Astrocyte (in vitro differentiated cells and primary cell): ENCODE measurements around the gene LIN9.

Experiments
- EZH2 ChIP-seq: IDR thresholded peaks from 2 replicates; pipeline ENCODE4 v1.6.1; 2012; ENCODE audit warnings: mild to moderate bottlenecking, low read length, inconsistent platforms; ENCODE audit not compliant: insufficient read depth
- TF ChIP-seq, protein P1 (sequence below): IDR thresholded peaks from 2 replicates; pipeline ENCODE4 v1.5.1; 2011; ENCODE audit warnings: low read depth, mild to moderate bottlenecking, inconsistent platforms, low read length, moderate library complexity; ENCODE audit not compliant: insufficient read depth

DNA sequence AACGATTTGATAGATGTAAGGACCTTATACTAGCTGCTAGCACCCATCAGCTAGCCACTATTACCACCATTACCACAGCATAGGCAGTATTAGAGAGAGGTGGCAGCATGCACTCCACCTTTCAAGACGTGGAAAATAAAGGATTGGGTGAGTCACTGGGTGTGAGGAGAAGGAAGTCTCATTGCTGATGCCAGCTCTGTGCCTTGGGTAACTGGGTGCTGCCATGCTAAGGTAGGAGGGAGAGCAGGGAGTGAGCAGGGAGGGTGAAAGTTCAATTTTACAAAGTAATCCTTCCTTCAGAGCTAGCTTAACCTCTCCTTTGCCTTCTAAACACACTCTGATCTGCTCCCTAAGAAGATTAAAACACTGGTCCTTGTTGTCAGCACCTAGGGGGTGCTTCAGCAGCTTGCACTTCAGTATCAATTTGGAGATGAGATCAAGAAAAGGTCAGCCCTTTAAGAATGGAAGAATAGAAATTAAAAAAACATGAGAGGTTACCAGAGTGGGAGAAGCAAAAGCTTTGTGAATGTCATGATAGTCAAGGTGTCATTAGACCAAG, 1.8 kb upstream of the LIN9 start:
- TF ChIP-seq, protein P1, sequence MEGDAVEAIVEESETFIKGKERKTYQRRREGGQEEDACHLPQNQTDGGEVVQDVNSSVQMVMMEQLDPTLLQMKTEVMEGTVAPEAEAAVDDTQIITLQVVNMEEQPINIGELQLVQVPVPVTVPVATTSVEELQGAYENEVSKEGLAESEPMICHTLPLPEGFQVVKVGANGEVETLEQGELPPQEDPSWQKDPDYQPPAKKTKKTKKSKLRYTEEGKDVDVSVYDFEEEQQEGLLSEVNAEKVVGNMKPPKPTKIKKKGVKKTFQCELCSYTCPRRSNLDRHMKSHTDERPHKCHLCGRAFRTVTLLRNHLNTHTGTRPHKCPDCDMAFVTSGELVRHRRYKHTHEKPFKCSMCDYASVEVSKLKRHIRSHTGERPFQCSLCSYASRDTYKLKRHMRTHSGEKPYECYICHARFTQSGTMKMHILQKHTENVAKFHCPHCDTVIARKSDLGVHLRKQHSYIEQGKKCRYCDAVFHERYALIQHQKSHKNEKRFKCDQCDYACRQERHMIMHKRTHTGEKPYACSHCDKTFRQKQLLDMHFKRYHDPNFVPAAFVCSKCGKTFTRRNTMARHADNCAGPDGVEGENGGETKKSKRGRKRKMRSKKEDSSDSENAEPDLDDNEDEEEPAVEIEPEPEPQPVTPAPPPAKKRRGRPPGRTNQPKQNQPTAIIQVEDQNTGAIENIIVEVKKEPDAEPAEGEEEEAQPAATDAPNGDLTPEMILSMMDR = no peak
- no peak for TF ChIP-seq EZH2
